HEK293 (cell line): Measurements from ENCODE around the gene COMMD7.
A peak's percentile ranks its signal among the peaks of the same experiment; 100 is the strongest.

Source experiments
- GFI1B ChIP-seq: fragments of 450-650 bp; formaldehyde crosslinking; IDR thresholded peaks from 2 replicates; pipeline ENCODE4 v1.5.1; 2016; ENCODE audit warnings: missing biosample characterization, missing genetic modification characterization
- GLI2 ChIP-seq: fragments of 450-650 bp; formaldehyde crosslinking; IDR thresholded peaks from 2 replicates; pipeline ENCODE4; 2017; ENCODE audit warnings: missing biosample characterization, missing genetic modification characterization, low read depth, borderline replicate concordance
- GLIS2 ChIP-seq: fragments of 450-650 bp; formaldehyde crosslinking; IDR thresholded peaks from 2 replicates; pipeline ENCODE4 v1.5.1; 2016; ENCODE audit warnings: missing biosample characterization, missing genetic modification characterization
- HOXA7 ChIP-seq: sonication (generic); formaldehyde crosslinking; IDR thresholded peaks from 2 replicates; pipeline ENCODE4 v1.8.1; 2022; ENCODE audit warnings: missing genetic modification reagents, borderline replicate concordance
- KLF10 ChIP-seq: fragments of 450-650 bp; IDR thresholded peaks from 2 replicates; pipeline ENCODE4 v1.5.1; 2018; ENCODE audit warnings: missing biosample characterization, mild to moderate bottlenecking, missing genetic modification characterization
- KLF16 ChIP-seq: fragments of 450-650 bp; formaldehyde crosslinking; IDR thresholded peaks from 2 replicates; pipeline ENCODE4 v1.5.1; 2017; ENCODE audit warnings: missing biosample characterization, missing genetic modification characterization
- KLF7 ChIP-seq: fragments of 450-650 bp; formaldehyde crosslinking; IDR thresholded peaks from 2 replicates; pipeline ENCODE4 v1.5.1; 2016; ENCODE audit warnings: missing biosample characterization, missing genetic modification characterization, borderline replicate concordance
- MEIS1 ChIP-seq: sonication (generic); formaldehyde crosslinking; IDR thresholded peaks from 2 replicates; pipeline ENCODE4 v1.8.1; 2022; ENCODE audit warnings: missing genetic modification reagents, mild to moderate bottlenecking, borderline replicate concordance
- OVOL3 ChIP-seq: fragments of 450-650 bp; formaldehyde crosslinking; IDR thresholded peaks from 2 replicates; pipeline ENCODE4 v1.5.1; 2016; ENCODE audit warnings: missing biosample characterization, missing genetic modification characterization
- ZBTB1 ChIP-seq: fragments of 450-650 bp; formaldehyde crosslinking; IDR thresholded peaks from 2 replicates; pipeline ENCODE4 v1.5.1; 2016; ENCODE audit warnings: missing biosample characterization, missing genetic modification characterization
- ZBTB20 ChIP-seq: fragments of 450-650 bp; formaldehyde crosslinking; IDR thresholded peaks from 2 replicates; pipeline ENCODE4 v1.5.1; 2016; ENCODE audit warnings: missing biosample characterization, missing genetic modification characterization
- ZBTB44 ChIP-seq: fragments of 450-650 bp; IDR thresholded peaks from 2 replicates; pipeline ENCODE4 v1.5.1; 2018; ENCODE audit warnings: missing biosample characterization, mild to moderate bottlenecking, missing genetic modification characterization
- ZBTB48 ChIP-seq: fragments of 450-650 bp; formaldehyde crosslinking; IDR thresholded peaks from 2 replicates; pipeline ENCODE4 v1.5.1; 2016; ENCODE audit warnings: missing biosample characterization, missing genetic modification characterization
- ZNF114 ChIP-seq: fragments of 450-650 bp; formaldehyde crosslinking; IDR thresholded peaks from 2 replicates; pipeline ENCODE4 v1.5.0; 2017; ENCODE audit warnings: missing biosample characterization, missing genetic modification characterization
- ZNF138 ChIP-seq: fragments of 450-650 bp; formaldehyde crosslinking; IDR thresholded peaks from 2 replicates; pipeline ENCODE4 v1.5.1; 2016; ENCODE audit warnings: missing biosample characterization, missing genetic modification characterization, borderline replicate concordance
- ZNF146 ChIP-seq: fragments of 450-650 bp; formaldehyde crosslinking; IDR thresholded peaks from 2 replicates; pipeline ENCODE4 v1.5.1; 2016; ENCODE audit warnings: missing biosample characterization, missing genetic modification characterization
- ZNF2 ChIP-seq: fragments of 450-650 bp; formaldehyde crosslinking; IDR thresholded peaks from 2 replicates; pipeline ENCODE4 v1.5.1; 2016; ENCODE audit warnings: missing biosample characterization, missing genetic modification characterization
- ZNF211 ChIP-seq: fragments of 450-650 bp; formaldehyde crosslinking; IDR thresholded peaks from 2 replicates; pipeline ENCODE4 v1.5.1; 2016; ENCODE audit warnings: low read depth, missing biosample characterization, missing genetic modification characterization
- ZNF223 ChIP-seq: fragments of 450-650 bp; formaldehyde crosslinking; IDR thresholded peaks from 2 replicates; pipeline ENCODE4 v1.5.1; 2016; ENCODE audit warnings: missing biosample characterization, missing genetic modification characterization
- ZNF510 ChIP-seq: fragments of 450-650 bp; formaldehyde crosslinking; IDR thresholded peaks from 2 replicates; pipeline ENCODE4 v1.5.1; 2018; ENCODE audit warnings: mild to moderate bottlenecking, missing genetic modification characterization, missing biosample characterization; ENCODE audit not compliant: insufficient replicate concordance
- ZNF585B ChIP-seq: fragments of 450-650 bp; formaldehyde crosslinking; IDR thresholded peaks from 2 replicates; pipeline ENCODE4 v1.5.1; 2016; ENCODE audit warnings: missing biosample characterization, missing genetic modification characterization
- ZNF596 ChIP-seq: fragments of 450-650 bp; IDR thresholded peaks from 2 replicates; pipeline ENCODE4 v1.5.0; 2018; ENCODE audit warnings: missing biosample characterization, mild to moderate bottlenecking, missing genetic modification characterization, moderate library complexity
- ZNF623 ChIP-seq: fragments of 450-650 bp; formaldehyde crosslinking; IDR thresholded peaks from 2 replicates; pipeline ENCODE4 v1.5.1; 2016; ENCODE audit warnings: missing biosample characterization, missing genetic modification characterization
- ZNF626 ChIP-seq: fragments of 450-650 bp; sonication (Bioruptor Pico); formaldehyde crosslinking; IDR thresholded peaks from 2 replicates; pipeline ENCODE4 v1.5.1; 2018; ENCODE audit warnings: missing biosample characterization, missing genetic modification characterization, inconsistent platforms
- ZNF645 ChIP-seq: fragments of 450-650 bp; formaldehyde crosslinking; IDR thresholded peaks from 2 replicates; pipeline ENCODE4; 2016; ENCODE audit warnings: missing biosample characterization, missing genetic modification characterization
- ZNF768 ChIP-seq: fragments of 450-650 bp; formaldehyde crosslinking; IDR thresholded peaks from 2 replicates; pipeline ENCODE4 v1.5.1; 2018; ENCODE audit warnings: missing biosample characterization, mild to moderate bottlenecking, missing genetic modification characterization
- ZNF776 ChIP-seq: fragments of 450-650 bp; formaldehyde crosslinking; IDR thresholded peaks from 2 replicates; pipeline ENCODE4 v1.5.0; 2017; ENCODE audit warnings: missing biosample characterization, missing genetic modification characterization, borderline replicate concordance
- ZNF791 ChIP-seq: fragments of 450-650 bp; formaldehyde crosslinking; IDR thresholded peaks from 2 replicates; pipeline ENCODE4 v1.5.1; 2016; ENCODE audit warnings: missing biosample characterization, missing genetic modification characterization
- ZSCAN30 ChIP-seq: fragments of 450-650 bp; IDR thresholded peaks from 2 replicates; pipeline ENCODE4 v1.5.1; 2018; ENCODE audit warnings: missing biosample characterization, mild to moderate bottlenecking, missing genetic modification characterization, moderate library complexity
- TF ChIP-seq, protein P1 (sequence below): fragments of 450-650 bp; formaldehyde crosslinking; IDR thresholded peaks from 2 replicates; pipeline ENCODE4 v1.5.1; 2016; ENCODE audit warnings: missing biosample characterization, missing genetic modification characterization
- TF ChIP-seq, protein P2 (sequence below): fragments of 450-650 bp; formaldehyde crosslinking; IDR thresholded peaks from 2 replicates; pipeline ENCODE4 v1.5.1; 2016; ENCODE audit warnings: missing biosample characterization, missing genetic modification characterization
- TF ChIP-seq, protein P3 (sequence below): fragments of 450-650 bp; formaldehyde crosslinking; IDR thresholded peaks from 2 replicates; pipeline ENCODE4 v1.5.1; 2016; ENCODE audit warnings: missing biosample characterization, missing genetic modification characterization

The COMMD7 gene

DNA sequence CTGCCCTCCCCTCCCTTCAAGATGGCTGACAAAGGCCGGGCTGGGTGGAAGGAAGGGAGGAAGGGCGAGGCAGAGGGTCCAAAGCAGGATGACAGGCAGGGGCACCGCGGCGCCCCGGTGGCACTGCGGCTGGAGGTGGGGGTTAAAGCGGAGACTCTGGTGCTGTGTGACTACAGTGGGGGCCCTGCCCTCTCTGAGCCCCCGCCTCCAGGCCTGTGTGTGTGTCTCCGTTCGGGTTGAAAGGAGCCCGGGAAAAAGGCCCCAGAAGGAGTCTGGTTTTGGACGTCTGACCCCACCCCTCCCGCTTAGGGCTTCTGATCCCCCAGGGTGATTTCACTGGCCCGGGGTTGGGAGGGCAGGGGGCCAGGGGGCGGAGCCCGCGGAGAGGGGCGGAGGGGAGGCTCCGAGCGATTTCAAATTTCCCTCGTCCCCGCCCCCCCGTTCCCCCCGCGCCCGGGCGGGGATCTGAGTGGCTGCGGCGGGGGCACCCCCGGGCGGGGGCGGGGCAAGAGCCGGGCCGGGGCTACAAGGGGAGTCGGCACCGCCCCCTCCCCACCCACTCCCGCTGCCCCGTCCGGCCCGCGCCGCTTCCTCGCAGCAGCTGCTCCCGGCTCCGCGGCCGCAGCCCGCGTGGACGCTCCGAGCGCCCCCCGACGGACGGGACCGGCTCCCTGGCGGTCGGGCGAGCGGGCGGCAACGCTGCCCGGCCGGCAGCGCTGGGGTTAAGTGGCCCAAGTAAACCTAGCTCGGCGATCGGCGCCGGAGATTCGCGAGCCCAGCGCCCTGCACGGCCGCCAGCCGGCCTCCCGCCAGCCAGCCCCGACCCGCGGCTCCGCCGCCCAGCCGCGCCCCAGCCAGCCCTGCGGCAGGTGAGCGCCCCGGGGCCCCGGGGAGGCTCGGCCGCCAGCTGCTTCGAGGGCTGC is 18.8 kb upstream of the COMMD7 start, which contains the start of gene DNMT3B (continued):
- TF ChIP-seq GLI2 (no peak), ZNF585B (no peak), MEIS1 (no peak), ZNF223 (tag by site-specific recombination) (no peak), ZNF510 (tag by site-specific recombination) (no peak), OVOL3 (tag by site-specific recombination) (no peak), ZNF623 (no peak), ZNF626 (no peak), KLF10 (tag by site-specific recombination) (peak; percentile 90), ZNF2 (tag by site-specific recombination) (no peak), ZNF138 (tag by site-specific recombination) (no peak), ZBTB44 (tag by site-specific recombination) (0 out of 2 replicates have a peak, but pooled peaks have one; percentile 13), GLIS2 (tag by site-specific recombination) (peak; percentile 89), HOXA7 (CRISPR knock-in tag) (no peak), KLF7 (tag by site-specific recombination) (peak; percentile 61; the same call in 1 of the 2 replicates), KLF16 (tag by site-specific recombination) (no peak), ZBTB20 (peak; percentile 83), ZSCAN30 (peak; percentile 39; the same call in 1 of the 2 replicates), ZNF791 (no peak), ZNF645 (tag by site-specific recombination) (no peak), ZNF211 (no peak), ZNF114 (tag by site-specific recombination) (no peak), ZNF146 (tag by site-specific recombination) (peak; percentile 43; the same call in 1 of the 2 replicates), ZNF596 (peak; percentile 64; the same call in 1 of the 2 replicates), ZNF768 (tag by site-specific recombination) (no peak; the same call in 1 of the 2 replicates), ZBTB48 (tag by site-specific recombination) (peak; percentile 49; the same call in 1 of the 2 replicates), ZBTB1 (tag by site-specific recombination) (no peak), GFI1B (tag by site-specific recombination) (no peak), ZNF776 (no peak)
- TF ChIP-seq, protein P1, sequence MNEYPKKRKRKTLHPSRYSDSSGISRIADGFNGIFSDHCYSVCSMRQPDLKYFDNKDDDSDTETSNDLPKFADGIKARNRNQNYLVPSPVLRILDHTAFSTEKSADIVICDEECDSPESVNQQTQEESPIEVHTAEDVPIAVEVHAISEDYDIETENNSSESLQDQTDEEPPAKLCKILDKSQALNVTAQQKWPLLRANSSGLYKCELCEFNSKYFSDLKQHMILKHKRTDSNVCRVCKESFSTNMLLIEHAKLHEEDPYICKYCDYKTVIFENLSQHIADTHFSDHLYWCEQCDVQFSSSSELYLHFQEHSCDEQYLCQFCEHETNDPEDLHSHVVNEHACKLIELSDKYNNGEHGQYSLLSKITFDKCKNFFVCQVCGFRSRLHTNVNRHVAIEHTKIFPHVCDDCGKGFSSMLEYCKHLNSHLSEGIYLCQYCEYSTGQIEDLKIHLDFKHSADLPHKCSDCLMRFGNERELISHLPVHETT (tag by site-specific recombination) = peak; percentile 64; the same call in 1 of the 2 replicates
- TF ChIP-seq, protein P2, sequence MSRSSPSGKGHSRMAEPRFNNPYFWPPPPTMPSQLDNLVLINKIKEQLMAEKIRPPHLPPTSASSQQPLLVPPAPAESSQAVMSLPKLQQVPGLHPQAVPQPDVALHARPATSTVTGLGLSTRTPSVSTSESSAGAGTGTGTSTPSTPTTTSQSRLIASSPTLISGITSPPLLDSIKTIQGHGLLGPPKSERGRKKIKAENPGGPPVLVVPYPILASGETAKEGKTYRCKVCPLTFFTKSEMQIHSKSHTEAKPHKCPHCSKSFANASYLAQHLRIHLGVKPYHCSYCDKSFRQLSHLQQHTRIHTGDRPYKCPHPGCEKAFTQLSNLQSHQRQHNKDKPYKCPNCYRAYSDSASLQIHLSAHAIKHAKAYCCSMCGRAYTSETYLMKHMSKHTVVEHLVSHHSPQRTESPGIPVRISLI (tag by site-specific recombination) = no peak
- TF ChIP-seq, protein P3, sequence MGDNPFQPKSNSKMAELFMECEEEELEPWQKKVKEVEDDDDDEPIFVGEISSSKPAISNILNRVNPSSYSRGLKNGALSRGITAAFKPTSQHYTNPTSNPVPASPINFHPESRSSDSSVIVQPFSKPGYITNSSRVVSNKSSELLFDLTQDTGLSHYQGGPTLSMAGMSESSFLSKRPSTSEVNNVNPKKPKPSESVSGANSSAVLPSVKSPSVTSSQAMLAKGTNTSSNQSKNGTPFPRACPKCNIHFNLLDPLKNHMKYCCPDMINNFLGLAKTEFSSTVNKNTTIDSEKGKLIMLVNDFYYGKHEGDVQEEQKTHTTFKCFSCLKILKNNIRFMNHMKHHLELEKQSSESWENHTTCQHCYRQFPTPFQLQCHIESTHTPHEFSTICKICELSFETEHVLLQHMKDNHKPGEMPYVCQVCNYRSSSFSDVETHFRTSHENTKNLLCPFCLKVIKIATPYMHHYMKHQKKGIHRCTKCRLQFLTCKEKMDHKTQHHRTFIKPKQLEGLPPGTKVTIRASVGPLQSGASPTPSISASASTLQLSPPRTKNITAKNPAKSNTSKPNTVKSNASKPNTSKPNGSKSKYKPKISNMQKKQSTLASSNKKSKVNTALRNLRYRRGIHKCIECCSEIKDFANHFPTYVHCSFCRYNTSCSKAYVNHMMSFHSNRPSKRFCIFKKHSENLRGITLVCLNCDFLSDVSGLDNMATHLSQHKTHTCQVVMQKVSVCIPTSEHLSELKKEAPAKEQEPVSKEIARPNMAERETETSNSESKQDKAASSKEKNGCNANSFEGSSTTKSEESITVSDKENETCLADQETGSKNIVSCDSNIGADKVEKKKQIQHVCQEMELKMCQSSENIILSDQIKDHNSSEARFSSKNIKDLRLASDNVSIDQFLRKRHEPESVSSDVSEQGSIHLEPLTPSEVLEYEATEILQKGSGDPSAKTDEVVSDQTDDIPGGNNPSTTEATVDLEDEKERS = peak; percentile 93
